GM21390 (cell line): ENCODE data around the gene NEDD4L.
"Not testable (repeated sequence)": the region's sequence is repeated elsewhere in the genome, so short reads cannot be mapped to it uniquely, and the experiment has no call there.

Source experiments
- ATAC-seq: cut with Tn5 transposase; IDR thresholded peaks from one replicate; pipeline ENCODE4 v1.9.1; 2021; ENCODE audit not compliant: unreplicated experiment

The NEDD4L gene

GRCh38 chr18:58257461-58257860, 213.4 kb downstream of the NEDD4L start:
- ATAC-seq: no peak

- ATAC-seq: no peak
Observed at GRCh38 chr18:58258692-58259342, 214.8 kb downstream of the NEDD4L start.

- no peak for ATAC-seq
Observed at GRCh38 chr18:58263055-58263957, 219.3 kb downstream of the NEDD4L start.

GRCh38 chr18:58264075-58264474, 220.0 kb downstream of the NEDD4L start:
- no peak for ATAC-seq

- ATAC-seq: no peak
Observed at GRCh38 chr18:58264840-58265239, 220.8 kb downstream of the NEDD4L start.

- ATAC-seq: not testable (repeated sequence)
Observed at GRCh38 chr18:58265489-58265888, 221.5 kb downstream of the NEDD4L start.

- no peak for ATAC-seq
Observed at GRCh38 chr18:58266291-58266690, 222.3 kb downstream of the NEDD4L start.

- no peak for ATAC-seq
Observed at GRCh38 chr18:58267493-58267892, 223.5 kb downstream of the NEDD4L start.

GRCh38 chr18:58268849-58269248, 224.8 kb downstream of the NEDD4L start:
- ATAC-seq: no peak

- ATAC-seq: no peak
Observed at GRCh38 chr18:58269931-58270330, 225.9 kb downstream of the NEDD4L start.

- ATAC-seq: no peak
Observed at GRCh38 chr18:58270396-58270795, 226.4 kb downstream of the NEDD4L start.

- ATAC-seq: no peak
Observed at GRCh38 chr18:58271770-58272169, 227.7 kb downstream of the NEDD4L start.

- ATAC-seq: no peak
Observed at GRCh38 chr18:58272209-58272608, 228.2 kb downstream of the NEDD4L start.

- ATAC-seq: no peak
Observed at GRCh38 chr18:58272779-58273435, 228.9 kb downstream of the NEDD4L start.

- ATAC-seq: no peak
Observed at GRCh38 chr18:58275176-58275575, 231.2 kb downstream of the NEDD4L start.

- ATAC-seq: no peak
Observed at GRCh38 chr18:58276789-58277739, 233.0 kb downstream of the NEDD4L start.

GRCh38 chr18:58279504-58280175, 235.6 kb downstream of the NEDD4L start:
- no peak for ATAC-seq

- ATAC-seq: no peak
Observed at GRCh38 chr18:58280191-58280590, 236.2 kb downstream of the NEDD4L start.

- not testable (repeated sequence) for ATAC-seq
Observed at GRCh38 chr18:58282872-58283271, 238.8 kb downstream of the NEDD4L start.
